Pons (tissue), 1 donor: Measurements from ENCODE around the gene MEDAG.
A peak's percentile ranks its signal among the peaks of the same experiment; 100 is the strongest.

Experiments
- DNase-seq: peaks from one replicate; pipeline ENCODE4 v3.0.0-alpha.2; 2016; ENCODE audit warnings: low spot score

The MEDAG gene

DNA sequence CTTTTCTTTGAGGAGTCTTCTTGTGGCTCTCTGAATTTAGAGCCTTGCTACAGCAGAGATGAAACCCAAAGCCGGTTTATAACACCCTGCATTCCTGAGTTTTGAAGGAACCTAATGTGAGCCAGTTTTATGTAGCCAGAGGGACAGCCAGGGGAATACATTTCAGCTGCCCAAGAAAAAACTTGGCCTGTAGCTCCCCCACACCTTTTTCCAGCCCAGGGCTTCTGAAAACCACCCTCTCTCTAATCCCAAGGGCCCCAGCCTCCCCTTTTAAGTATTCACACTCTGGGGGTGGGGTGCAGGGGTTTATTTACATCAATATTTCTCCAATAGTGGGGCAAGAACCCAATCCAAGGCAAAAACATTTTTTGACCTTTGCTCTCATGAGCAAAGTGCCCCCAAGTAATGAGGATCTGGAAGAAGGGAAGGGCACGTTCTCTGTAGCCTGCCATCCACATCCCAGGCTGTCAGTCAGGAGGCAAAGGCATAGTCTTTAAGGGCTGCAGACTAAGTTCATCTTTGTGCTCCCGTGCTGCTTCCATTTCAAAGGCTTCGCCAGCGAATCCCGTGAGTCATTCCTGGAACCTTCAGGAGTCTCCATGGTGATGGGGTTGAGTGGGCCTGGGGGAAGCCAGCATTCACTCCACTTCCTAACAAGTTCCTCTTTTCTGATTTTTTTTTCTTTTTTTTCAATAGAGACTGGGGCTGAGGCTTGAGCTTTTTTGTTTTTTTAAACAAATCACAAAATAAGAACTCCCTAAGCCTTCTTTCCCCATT is 33.2 kb upstream of the MEDAG start:
- DNase-seq = peak; percentile 7

DNA sequence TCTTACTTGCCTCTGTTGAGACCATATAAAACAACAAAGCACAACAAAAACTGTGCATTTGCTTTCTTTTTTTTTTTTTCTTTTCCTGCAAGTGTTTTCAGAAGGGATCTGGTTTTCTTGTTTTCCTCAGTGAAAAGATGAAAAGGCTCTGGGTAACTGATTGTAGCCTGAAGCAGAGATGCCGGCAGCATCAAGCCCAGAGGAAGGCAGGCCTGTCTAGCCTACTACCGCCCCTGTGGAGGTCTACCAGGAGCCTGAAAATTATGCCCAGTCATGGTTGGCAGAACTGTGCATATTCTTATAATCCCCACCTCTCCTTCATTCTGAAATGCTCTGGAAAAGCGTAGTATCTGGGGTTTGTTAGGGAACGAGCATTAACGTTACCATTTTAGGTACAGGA is 32.6 kb upstream of the MEDAG start:
- no peak for DNase-seq

GRCh38 chr13:30874111-30874510 is 32.0 kb upstream of the MEDAG start:
- no peak for DNase-seq

DNA sequence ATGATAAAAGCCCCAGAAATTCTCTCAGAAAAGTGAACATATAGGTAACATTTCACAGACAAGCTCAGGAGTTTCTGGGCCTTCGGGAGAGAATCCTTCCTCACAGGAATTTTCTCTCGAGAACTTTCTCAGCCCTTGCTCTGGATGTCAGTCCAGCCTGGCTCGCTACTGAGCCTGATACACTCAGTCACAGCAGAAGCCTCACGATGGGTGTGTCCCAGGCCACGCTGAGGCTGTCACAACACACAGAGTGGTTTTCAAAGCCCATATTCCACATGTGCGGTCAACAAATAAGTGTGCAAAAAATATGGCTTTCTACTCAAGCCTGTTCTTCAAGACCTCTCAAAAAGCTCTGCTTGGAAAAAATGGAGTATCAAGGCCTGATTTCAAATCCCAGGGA is 31.5 kb upstream of the MEDAG start:
- no peak for DNase-seq

DNA sequence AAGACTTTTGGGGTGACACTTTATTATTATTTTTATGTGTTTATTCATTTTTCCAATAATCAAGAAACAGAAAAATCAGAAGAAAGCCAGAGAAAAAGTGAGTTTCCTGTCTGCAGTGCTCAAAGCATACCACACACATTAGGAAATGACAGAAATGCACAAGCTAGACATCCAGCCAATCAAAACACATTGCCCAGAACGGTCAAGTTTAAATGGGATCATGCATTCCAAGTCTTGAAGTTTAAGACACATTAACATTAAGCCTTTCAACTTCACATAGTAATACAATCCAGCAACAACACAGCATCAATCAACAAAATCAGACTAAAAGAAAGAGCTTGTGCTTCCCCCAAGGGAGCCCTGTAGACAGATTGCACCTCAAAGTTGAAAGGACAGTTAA is 28.7 kb upstream of the MEDAG start:
- no peak for DNase-seq

DNA sequence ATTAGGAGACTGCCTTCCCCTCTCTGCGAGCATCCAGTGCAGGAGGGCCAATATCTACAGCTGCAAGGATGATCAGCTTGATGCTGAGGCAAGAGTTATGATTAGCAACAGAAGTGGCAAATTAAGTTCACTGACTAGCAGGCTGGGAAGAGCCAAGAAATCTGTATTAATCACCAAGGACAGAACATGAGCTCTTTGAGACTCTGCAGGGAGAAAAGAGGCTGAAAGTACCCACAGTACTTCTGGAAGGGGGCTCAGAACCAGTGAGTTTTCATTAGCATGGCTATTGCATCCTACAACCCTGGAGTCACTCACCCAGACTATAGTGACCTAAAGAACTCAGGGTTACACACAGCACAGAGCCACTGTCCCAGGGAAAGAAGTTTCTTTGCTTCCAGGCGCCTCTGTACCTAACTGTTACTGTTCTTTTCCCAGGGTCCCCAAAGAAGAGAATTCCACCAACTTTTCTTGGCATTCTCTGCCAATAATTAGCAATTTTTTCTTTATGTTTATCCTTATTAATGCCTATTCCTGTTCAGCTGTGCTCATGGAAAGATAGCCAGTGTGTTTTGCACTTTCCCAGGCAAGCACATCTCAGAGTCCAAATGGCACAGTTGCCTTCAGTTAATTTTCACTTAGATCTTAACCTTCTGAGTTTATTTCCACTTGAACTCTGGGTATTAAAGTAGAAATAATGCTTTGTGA is 25.8 kb upstream of the MEDAG start:
- no peak for DNase-seq

DNA sequence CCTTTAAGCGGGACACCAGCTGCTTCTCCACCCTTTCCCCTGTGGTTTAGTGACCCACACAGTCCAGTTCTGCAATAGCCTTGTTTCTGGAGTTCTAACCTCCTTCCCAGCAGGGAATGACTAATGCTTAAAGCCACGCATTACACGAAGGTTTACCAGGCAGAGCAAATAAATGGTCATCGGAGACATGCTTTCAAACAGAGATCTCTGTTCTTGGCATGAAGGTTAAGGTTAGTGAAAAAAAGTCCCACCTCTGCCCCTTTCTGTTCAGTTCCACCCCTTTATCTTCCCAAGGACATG is 25.3 kb upstream of the MEDAG start:
- no peak for DNase-seq

DNA sequence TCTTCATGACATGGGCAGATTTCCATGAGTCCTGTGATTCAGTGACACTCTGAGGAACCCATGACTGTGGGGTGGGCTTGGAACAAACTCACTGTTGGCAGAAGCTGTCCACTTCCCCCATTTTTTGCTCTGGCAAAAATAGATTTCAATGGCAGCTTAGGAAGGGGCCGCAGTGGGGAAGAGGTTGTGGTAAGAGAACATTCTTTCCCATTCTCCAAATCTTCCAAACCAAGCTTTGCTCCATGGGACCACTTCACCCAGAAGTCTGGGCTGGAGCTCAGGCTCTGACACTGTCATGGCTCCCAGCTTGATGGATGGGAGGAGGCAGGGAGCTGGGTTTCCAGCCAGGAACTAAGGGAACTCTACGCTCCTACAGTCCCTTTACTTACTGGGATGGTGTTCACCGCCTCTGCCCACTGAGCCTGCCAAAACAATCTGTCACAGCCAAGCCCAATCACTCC is 24.9 kb upstream of the MEDAG start:
- DNase-seq = peak; percentile 14

DNA sequence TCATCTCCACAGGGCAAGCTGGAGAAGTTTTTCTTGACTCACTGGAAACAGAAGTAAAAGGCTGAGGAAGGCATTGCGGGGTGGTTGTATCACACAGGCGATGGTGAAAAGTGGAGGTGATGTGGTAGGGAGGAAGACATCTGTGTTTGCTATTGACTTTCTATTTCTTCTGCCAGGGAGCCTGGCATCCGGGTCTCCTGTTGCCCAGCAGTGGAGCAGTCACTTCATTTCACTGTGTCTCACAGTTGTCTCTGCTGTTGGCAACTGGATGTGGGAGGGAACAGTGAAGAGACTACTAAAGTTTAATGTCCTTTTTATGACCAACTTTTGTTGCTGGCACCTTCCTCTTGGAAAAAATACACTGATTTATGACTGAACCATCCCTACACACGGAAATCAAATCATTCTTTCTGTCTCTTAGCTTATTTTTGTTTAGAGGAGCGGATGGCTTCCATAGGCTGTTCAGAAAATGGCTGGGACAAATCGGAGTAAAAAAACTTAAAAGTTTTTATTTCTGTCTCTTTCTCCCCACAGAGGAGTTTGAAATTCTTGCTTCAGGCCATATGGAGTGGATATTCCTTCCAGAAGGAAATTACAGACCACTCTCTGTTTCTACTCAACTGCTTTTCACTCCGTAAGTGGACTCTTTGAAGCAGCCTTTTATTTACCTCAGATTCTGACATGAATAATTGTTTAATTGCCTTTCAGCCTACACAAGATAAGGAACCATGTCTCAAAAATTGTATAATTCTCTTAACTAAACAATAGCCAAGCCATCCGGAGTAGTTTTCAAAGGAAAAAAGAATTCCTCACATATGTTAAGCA is 23.8 kb upstream of the MEDAG start:
- no peak for DNase-seq

DNA sequence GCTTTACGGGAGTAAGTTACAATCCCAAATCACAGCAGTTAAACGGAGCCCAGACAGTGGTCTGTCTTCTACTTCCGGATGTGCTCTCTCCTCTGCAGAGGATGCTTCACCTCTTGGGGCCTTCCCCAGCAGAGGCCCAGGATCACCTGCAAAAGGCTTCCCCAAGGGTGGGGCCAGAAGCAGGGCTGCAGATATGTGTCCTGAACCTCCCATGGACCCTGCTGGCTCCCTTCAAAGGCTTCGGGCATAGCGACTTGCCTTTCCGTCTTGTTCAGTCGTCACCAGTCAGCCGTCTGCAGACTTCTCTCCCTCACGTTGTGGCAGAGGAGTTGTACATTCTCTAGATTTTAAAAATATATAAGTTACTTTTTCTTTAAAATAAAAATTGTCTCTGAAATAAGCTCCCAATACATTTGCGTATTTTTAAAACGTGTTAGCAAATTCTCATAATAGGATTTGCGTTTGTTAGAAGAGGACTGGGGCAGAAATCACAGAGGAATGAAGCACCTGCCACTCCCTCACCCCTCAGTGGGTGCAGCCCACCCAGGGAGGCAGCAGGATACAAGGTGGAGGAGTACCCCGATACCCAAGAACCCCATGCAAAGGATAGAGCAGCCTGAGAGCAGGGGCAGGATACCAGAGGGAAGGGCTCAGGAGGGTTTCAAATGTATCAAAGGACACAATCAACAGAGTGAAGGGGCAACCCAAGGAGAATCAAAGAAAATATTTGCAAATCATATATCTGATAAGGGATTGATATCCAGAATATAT is 22.9 kb upstream of the MEDAG start:
- DNase-seq = no peak

- DNase-seq = no peak
These were observed 21.5 kb upstream of the MEDAG start for GRCh38 chr13:30884543-30884942.

DNA sequence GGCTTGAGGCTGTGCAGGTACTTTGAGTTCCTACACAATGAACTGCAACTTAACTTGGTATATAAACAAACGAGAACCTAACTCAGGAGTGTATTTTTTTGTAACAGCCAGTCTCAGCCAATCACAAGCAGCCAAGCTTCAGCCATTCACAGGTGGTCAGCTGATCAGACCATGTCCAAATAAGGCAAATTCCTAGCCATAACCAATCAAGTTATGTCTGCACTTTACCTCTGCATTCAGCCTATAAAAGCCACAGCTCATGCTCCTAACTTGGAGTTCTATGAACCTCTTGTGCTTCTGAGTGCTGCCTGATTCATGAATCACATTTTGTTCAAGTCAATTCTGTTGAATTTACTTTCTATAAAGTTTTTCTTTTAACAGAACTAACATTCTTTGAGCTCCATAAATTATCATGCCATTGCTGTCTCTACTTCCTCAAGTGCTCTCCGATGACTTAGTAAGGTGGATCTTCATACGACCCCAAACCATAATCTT is 16.8 kb upstream of the MEDAG start:
- no peak for DNase-seq

DNA sequence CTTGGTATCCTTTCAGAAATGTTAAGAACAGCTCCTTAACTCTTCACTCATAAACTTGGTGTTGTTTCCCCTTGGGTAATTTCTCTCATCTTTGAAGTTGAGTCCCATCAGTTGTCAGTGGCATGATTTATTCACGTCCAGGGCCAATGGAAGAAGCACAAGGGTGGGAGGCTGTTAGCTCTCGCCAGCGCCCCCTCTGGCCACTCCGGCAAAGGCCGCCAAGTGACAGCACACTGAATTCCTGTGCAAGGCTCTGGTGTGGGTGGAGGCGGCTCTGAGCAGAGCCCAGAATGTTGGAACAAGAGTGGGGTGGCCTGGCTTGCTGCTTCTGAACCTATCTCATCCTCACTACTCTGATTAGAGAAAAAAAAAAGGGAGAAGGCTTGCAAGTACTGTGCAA is 13.1 kb upstream of the MEDAG start:
- no peak for DNase-seq

GRCh38 chr13:30895773-30896172 is 10.3 kb upstream of the MEDAG start:
- DNase-seq = no peak

GRCh38 chr13:30898070-30898469 is 8.0 kb upstream of the MEDAG start:
- DNase-seq = no peak

DNA sequence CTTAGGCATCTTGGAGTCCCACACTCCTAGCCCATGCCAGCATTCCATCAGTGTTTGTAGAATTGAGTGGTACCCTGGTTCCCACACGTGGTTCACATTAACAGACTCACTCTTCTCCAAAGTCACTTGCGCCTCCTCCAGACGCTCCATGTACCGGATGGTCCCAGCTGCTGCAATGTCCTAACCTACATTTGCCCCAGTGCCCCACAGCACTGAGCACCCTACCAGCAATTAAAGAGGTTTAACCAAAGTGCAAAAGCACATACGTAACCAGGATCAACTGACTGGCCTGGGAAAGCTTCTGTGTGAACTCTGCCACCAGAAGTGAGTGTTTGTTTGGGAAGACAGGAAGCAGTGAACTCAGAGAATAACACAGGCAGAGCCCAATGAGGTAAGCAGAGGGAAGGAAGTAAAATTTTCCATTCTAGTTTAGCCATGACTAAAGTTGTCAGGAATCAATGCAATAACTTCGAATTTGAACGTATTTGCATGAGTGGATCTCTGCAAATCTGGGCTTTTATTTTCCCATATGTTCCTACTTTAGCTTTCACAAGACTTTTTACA is 7.3 kb upstream of the MEDAG start:
- peak; percentile 9 for DNase-seq

DNA sequence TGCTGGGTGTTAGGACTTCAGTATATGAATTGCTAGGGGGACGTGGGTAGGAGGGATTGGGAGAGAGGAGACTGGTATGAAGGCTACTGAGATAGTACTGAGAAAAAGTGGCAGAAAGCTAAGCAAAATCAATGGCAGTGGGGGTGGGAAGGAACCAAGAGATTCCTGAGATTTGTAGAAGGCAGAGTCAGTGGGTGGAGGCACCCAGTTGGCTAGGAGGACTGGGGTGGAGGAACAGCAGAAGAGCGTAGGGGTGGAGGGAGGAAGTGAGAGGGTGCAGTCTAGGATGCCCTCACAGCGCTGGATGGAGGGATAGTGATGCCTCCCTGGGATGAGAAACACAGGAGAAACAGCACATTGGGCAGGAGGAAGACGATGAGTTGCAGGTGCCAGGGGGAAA is 5.6 kb upstream of the MEDAG start:
- DNase-seq = no peak

DNA sequence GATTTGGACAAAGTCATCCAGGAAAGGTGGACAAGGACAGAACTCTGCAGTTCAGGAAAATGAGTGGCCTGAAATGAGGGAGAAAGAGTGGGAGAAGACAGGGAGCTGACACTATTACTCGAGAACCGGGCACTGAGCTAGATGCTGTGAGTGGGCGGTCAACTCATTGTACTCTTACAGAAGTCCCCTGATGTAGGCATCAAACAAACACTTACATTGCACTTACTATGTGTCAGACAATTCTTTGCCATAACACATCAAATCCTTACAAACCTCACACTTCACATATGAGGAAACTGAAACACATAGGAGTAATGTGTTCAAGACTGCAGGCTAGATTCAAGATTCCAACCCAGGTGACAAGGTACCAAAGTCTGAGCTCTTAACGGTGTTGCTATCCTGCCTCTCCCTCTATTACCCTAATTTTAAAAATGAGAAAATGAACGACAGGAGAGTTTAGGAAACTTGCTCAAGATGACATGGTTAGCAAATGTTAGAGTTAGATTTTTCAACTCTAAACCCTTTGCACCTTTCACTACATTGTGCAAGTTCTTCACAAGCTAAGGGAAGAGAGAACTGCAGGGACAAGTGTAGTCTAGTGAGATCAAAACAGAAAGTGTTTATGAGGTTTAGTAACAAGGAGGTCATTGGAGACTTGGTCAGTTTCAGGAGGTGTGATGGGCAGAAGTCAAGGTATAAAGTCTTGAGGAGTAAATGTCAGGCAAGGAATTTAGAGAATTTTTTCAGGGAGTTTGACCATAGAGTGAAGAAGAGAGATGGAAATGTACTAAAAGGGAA is 4.9 kb upstream of the MEDAG start:
- DNase-seq = no peak

DNA sequence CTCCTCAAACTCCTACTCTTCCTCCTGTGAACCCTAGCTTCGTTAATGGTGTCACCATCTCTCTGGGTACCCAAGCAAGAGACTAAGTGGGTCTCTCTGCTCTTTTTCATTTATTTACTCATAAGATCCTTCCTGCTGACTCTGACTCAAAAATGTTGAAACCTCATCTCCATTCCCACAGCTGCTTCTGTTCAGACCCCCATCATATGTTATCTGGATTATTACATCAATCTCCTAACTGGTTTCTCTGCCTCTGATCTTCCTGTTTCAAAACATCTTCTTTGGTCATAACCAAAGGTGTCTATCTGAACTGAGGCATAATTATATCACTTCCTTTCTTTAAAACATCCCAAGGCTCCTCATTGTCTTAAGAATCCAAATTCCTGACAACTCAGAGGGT is 2.0 kb upstream of the MEDAG start:
- no peak for DNase-seq

DNA sequence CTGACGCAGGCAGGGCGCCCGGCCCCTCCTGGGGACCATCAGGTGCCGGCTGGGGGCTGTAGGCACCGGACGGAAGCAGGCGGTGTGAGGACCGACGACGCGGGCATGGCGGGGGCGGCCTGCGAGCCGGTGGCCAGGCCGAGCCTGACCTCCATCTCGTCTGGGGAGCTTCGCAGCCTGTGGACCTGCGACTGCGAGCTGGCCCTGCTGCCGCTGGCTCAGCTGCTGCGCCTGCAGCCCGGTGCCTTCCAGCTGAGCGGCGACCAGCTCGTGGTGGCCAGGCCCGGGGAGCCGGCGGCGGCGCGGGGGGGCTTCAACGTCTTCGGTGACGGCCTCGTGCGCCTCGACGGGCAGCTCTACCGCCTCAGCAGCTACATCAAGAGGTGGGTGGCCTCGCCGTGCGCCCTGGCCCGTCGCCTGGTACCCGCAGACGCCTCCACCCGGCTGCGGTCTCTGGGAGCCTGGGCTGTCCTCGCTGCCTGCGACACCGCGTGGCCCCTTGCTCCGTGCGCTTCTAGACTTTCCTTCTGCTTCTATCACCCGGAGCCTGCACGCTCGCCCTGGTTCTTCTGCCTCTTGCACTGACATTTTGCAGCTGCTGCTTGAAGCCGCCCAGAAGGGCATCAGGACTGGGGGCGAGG is 460 bp downstream of the MEDAG start:
- DNase-seq = no peak
